IMR-90 (cell line): Measurements from ENCODE around the gene RUFY1. TPM values are rescaled to one million over a fixed set of nuclear protein-coding genes. Genes with fewer than 3 reads are reported as not detected.

Experiments
- ATAC-seq: fragments of 200-7000 bp; cut with Tn5 transposase; 2 replicates; pipeline ENCODE4 v1.9.1; 2020; ENCODE audit warnings: low read depth, mild to moderate bottlenecking, moderate library complexity
- BruUV-seq: library from RNA; stranded (reverse); fragments of 400-500 nt; replicated peaks from 2 replicates; lab custom pipeline; 2021; lab: Mats Ljungman, UMichigan
- CTCF ChIA-PET: fragments of 300-600 bp; formaldehyde crosslinking; extraction: SDS; loops from one replicate; lab custom pipeline; 2021; ENCODE audit warnings: antibody characterized with exemption; lab: Yijun Ruan, JAX
- POLR2A ChIA-PET: fragments of 300-600 bp; sonication (Branson Sonifier 250); formaldehyde crosslinking; loops from one replicate; lab custom pipeline; 2022; ENCODE audit warnings: antibody characterized with exemption; ENCODE audit not compliant: unreplicated experiment; lab: Charles Lee
- DNase-seq: peaks from one replicate; pipeline ENCODE4 v3.0.0; 2013
- H2AFZ ChIP-seq: replicated peaks from 2 replicates; pipeline ENCODE3; 2013; ENCODE audit warnings: low read length, mild to moderate bottlenecking; ENCODE audit not compliant: poor library complexity
- H2AK5ac ChIP-seq: 2 replicates; pipeline ENCODE4 v1.6.1; 2013; ENCODE audit warnings: low read depth, low read length, inconsistent platforms
- H2AK9ac ChIP-seq: replicated peaks from 2 replicates; pipeline ENCODE3; 2013; ENCODE audit warnings: mild to moderate bottlenecking, low read depth, low read length, moderate library complexity; ENCODE audit not compliant: poor library complexity
- H2BK120ac ChIP-seq: 2 replicates; pipeline ENCODE4 v1.6.1; 2013; ENCODE audit warnings: low read depth, low read length, inconsistent platforms
- H2BK15ac ChIP-seq: 3 replicates; pipeline ENCODE4 v1.6.1; 2013; ENCODE audit warnings: low read depth, low read length, inconsistent platforms
- H2BK20ac ChIP-seq: 2 replicates; pipeline ENCODE4 v1.6.1; 2013; ENCODE audit warnings: low read depth, mild to moderate bottlenecking, inconsistent platforms, low read length, moderate library complexity
- H2BK5ac ChIP-seq: 2 replicates; pipeline ENCODE4 v1.6.1; 2013; ENCODE audit warnings: mild to moderate bottlenecking, low read depth, low read length, inconsistent platforms; ENCODE audit not compliant: poor library complexity, severe bottlenecking
- H3K14ac ChIP-seq: replicated peaks from 2 replicates; pipeline ENCODE4 v1.6.1; 2013; ENCODE audit warnings: low read depth, low read length, inconsistent platforms
- H3K18ac ChIP-seq: 2 replicates; pipeline ENCODE4 v1.6.1; 2013; ENCODE audit warnings: low read depth, low read length, control low read depth
- H3K23ac ChIP-seq: 2 replicates; pipeline ENCODE4 v1.6.1; 2013; ENCODE audit warnings: low read depth, low read length, inconsistent platforms
- H3K27ac ChIP-seq: 2 replicates; pipeline ENCODE4 v1.5.1; 2013; ENCODE audit warnings: mild to moderate bottlenecking, control low read depth, low read length; ENCODE audit not compliant: insufficient read depth
- H3K27me3 ChIP-seq: 2 replicates; pipeline ENCODE4 v1.6.1; 2013; ENCODE audit warnings: low read length; ENCODE audit not compliant: control insufficient read depth, insufficient read depth
- H3K36me3 ChIP-seq: 2 replicates; pipeline ENCODE4 v1.6.1; 2013; ENCODE audit warnings: low read length, mixed read lengths; ENCODE audit not compliant: control insufficient read depth, insufficient read depth
- H3K4ac ChIP-seq: 2 replicates; pipeline ENCODE4 v1.6.1; 2013; ENCODE audit warnings: low read depth, low read length, inconsistent platforms
- H3K4me1 ChIP-seq: 2 replicates; pipeline ENCODE4 v1.6.1; 2013; ENCODE audit warnings: low read length, mixed read lengths; ENCODE audit not compliant: control insufficient read depth, insufficient read depth
- H3K4me2 ChIP-seq: 2 replicates; pipeline ENCODE4 v1.6.1; 2013; ENCODE audit warnings: low read depth, mild to moderate bottlenecking, control low read depth, low read length, moderate library complexity
- H3K4me3 ChIP-seq: 2 replicates; pipeline ENCODE4 v1.5.1; 2013; ENCODE audit warnings: low read depth, mild to moderate bottlenecking, control low read depth, low read length, moderate library complexity; ENCODE audit not compliant: insufficient read depth
- H3K56ac ChIP-seq: 2 replicates; pipeline ENCODE4 v1.6.1; 2013; ENCODE audit warnings: low read length, inconsistent platforms; ENCODE audit not compliant: insufficient read depth; ENCODE audit errors: extremely low read depth
- H3K79me1 ChIP-seq, 2 experiments: 2 replicates each; pipeline ENCODE4 v1.6.1; 2013; ENCODE audit warnings: low read length in 2 of 2, inconsistent platforms in 1 of 2, low read depth in 1 of 2
- H3K9ac ChIP-seq: 2 replicates; pipeline ENCODE4 v1.6.1; 2013; ENCODE audit warnings: low read depth, low read length, control low read depth
- H3K9me1 ChIP-seq: 2 replicates; pipeline ENCODE4 v1.6.1; 2013; ENCODE audit warnings: low read length, inconsistent platforms; ENCODE audit not compliant: insufficient read depth
- H3K9me3 ChIP-seq: 2 replicates; pipeline ENCODE4 v1.6.1; 2013; ENCODE audit warnings: low read length; ENCODE audit not compliant: control insufficient read depth, insufficient read depth
- H4K20me1 ChIP-seq: 2 replicates; pipeline ENCODE4 v1.6.1; 2013; ENCODE audit warnings: low read length, inconsistent platforms; ENCODE audit not compliant: insufficient read depth
- H4K5ac ChIP-seq: 2 replicates; pipeline ENCODE4 v1.6.1; 2013; ENCODE audit warnings: mild to moderate bottlenecking, low read depth, low read length, control low read depth
- H4K8ac ChIP-seq, 2 experiments: 2 replicates each; pipeline ENCODE4 v1.6.1; 2013; ENCODE audit warnings: low read depth in 2 of 2, low read length in 2 of 2, control low read depth in 1 of 2, inconsistent platforms in 1 of 2
- H4K91ac ChIP-seq: 2 replicates; pipeline ENCODE4 v1.6.1; 2013; ENCODE audit warnings: low read depth, low read length, inconsistent platforms; ENCODE audit not compliant: insufficient read depth
- BHLHE40 ChIP-seq: fragments of 150-350 bp; IDR thresholded peaks from 2 replicates; pipeline ENCODE4 v1.6.1; 2016; ENCODE audit warnings: mild to moderate bottlenecking, low read depth, low read length
- CEBPB ChIP-seq: IDR thresholded peaks from 2 replicates; pipeline ENCODE4 v1.6.1; 2012; ENCODE audit warnings: low read depth, low read length, improper control_type of control experiment
- CHD1 ChIP-seq: IDR thresholded peaks from 2 replicates; pipeline ENCODE4 v1.6.1; 2012; ENCODE audit warnings: low read depth, low read length, improper control_type of control experiment
- MAFK ChIP-seq: IDR thresholded peaks from 2 replicates; pipeline ENCODE4 v1.6.1; 2012; ENCODE audit warnings: low read depth, low read length, improper control_type of control experiment
- MAZ ChIP-seq: IDR thresholded peaks from 2 replicates; pipeline ENCODE4 v1.6.1; 2012; ENCODE audit warnings: low read depth, mild to moderate bottlenecking, low read length, improper control_type of control experiment, moderate library complexity, borderline replicate concordance
- MXI1 ChIP-seq: IDR thresholded peaks from 2 replicates; pipeline ENCODE4 v1.6.1; 2012; ENCODE audit warnings: low read depth, mild to moderate bottlenecking, low read length, moderate library complexity, borderline replicate concordance
- POLR2A ChIP-seq: IDR thresholded peaks from 2 replicates; pipeline ENCODE4 v1.6.1; 2012; ENCODE audit warnings: mild to moderate bottlenecking, low read depth, low read length
- WGBS, 2 experiments: methylation state at CpG; one replicate each; pipeline versions ENCODE4 v1.1.5 to v1.1.7; 2013; ENCODE audit warnings: missing lambda C conversion rate in 2 of 2; ENCODE audit not compliant: insufficient read length in 1 of 2; ENCODE audit errors: extremely low coverage in 2 of 2; 5-methylcytosine and 5-hydroxymethylcytosine counted together
- dilution Hi-C: fragments of 300-500 bp; cut with HindIII; formaldehyde crosslinking; loops from one replicate; pipeline ENCODE4 v1.14.3; 2018; ENCODE audit warnings: low sequenced_read_pairs; ENCODE audit not compliant: unreplicated experiment
- in situ Hi-C: fragments of 300-500 bp; cut with MboI; formaldehyde crosslinking; loops from 3 replicates; pipeline ENCODE4 v1.14.3; 2019; ENCODE audit warnings: low sequenced_read_pairs, inconsistent platforms, mixed read lengths
- intact Hi-C: fragments of 100-400 bp; cut with micrococcal nuclease; formaldehyde crosslinking; loops from 2 replicates; pipeline ENCODE4 v1.10.0; 2022
- polyA plus RNA-seq, 3 experiments: library from polyadenylated mRNA; depleted of rRNA; stranded (reverse); fragments of >200 nt; gene quantifications; 2 replicates each; pipeline ENCODE4 v1.2.3, GENCODE V29; 2012; ENCODE audit warnings: low replicate concordance in 1 of 3
- total RNA-seq: library from RNA; depleted of rRNA; stranded (reverse); fragments of >200 nt; gene quantifications from 2 replicates; pipeline ENCODE4 v1.2.3, GENCODE V29; 2012

Gene RUFY1
- total and polyA plus RNA-seq, 2 of the 4 experiments (the other 2 are of a cell fraction), result 19.5 to 21.8 TPM

DNA sequence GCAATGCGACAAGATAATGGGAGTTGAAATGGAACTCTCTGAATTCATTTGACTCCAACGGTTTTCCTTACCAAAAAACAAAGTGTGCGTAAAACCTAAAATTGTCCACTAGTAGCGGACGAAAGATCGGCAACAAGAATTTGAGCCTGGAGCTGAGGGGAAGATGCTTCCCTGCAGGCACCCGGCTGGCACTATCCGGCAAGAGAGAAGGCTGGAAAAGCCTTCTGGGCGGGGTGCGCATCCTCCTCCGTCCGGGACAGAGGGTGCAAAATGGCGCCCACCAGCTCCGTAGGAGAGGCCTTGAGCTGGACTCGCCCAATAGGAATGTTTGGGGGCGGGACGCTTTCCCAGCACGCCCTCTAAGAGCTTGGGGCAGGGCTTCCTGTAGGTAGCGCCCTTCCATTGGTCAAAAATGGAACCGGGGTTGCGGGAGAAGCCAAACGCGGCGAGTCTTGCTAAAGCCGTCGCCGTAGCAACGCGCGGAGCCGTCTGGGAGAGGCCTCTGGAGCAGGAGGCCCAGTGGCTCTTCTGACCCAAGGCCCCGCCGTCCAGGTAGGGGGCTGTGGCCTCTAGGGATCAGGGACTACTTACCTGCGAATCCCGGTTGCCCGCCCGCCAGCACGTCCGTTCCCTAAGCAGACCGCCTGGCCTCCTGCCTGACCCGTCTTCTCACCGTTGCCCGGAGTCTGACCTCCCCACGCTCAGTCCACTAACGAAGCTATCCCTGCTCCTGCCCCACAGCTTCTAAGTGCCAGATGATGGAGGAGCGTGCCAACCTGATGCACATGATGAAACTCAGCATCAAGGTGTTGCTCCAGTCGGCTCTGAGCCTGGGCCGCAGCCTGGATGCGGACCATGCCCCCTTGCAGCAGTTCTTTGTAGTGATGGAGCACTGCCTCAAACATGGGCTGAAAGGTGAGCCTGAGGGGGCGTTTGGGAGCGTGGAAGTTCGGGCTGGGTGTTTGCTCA is 9.2 kb downstream of the RUFY1 start:
- CTCF ChIA-PET, result interaction anchor here (0.6 kb wide), 1 partner anchor 1471 kb away, joined by 3 read pairs; no protein-coding TSS in a partner anchor

More for the DNA sequence above, 9.2 kb downstream of the RUFY1 start:
- POLR2A ChIA-PET, result interaction anchor here (0.5 to 1.1 kb wide), 3 partner anchors 9 to 833 kb away, joined by 3 to 7 read pairs (median 5); partner anchors contain the start of gene RUFY1
- Histone ChIP-seq H2BK120ac (peak overlapping the region; percentile 38; the same call in 1 of the 2 replicates), H3K9me3 (no peaks in the 10 kb centered on the region), H3K27me3 (no peaks in the 10 kb centered on the region), H2AFZ (peak overlapping the region; percentile 95), H3K56ac (peak overlapping the region; percentile 89), H3K79me1 (peaks cover 25 to 43% of the 10 kb centered on the region in 2 experiments), H3K4ac (peak overlapping the region; percentile 97), H4K5ac (peak overlapping the region; percentile 50), H4K8ac (peak overlapping the region; percentile 89 to 99), H2BK15ac (no peak overlapping the region), H2BK20ac (no peak overlapping the region), H3K23ac (peak overlapping the region; percentile 95), H3K14ac (peak overlapping the region; percentile 99), H3K36me3 (peaks cover 13% of the 10 kb centered on the region), H4K20me1 (no peaks in the 10 kb centered on the region), H3K4me2 (peak overlapping the region; percentile 92), H2BK5ac (peak overlapping the region; percentile 78), H2AK9ac (peak overlapping the region; percentile 96), H3K4me3 (peak overlapping the region; percentile 50), H4K91ac (peak overlapping the region; percentile 95), H3K18ac (no peak overlapping the region), H3K9me1 (peaks cover 5% of the 10 kb centered on the region), H2AK5ac (peak overlapping the region; percentile 83), H3K27ac (peak overlapping the region; percentile 61), H3K4me1 (peaks cover 3% of the 10 kb centered on the region; the same call in 1 of the 2 replicates), H3K9ac (peak overlapping the region; percentile 70)
- TF ChIP-seq BHLHE40 (no peak), MXI1 (peak; percentile 56; the same call in 1 of the 2 replicates), MAFK (no peak), CEBPB (peak; percentile 35; the same call in 1 of the 2 replicates), CHD1 (0 out of 2 replicates have a peak, but pooled peaks have one; percentile 47), MAZ (peak; percentile 47; the same call in 1 of the 2 replicates), POLR2A (peak; percentile 89)
- 2% methylated on average over 21 of the region's 52 CpGs; no CpG with 5 or more reads in 1 of the 2 experiments for WGBS, 2 experiments
- BruUV-seq, result no TSS peak
- DNase-seq (peak; percentile 98), ATAC-seq (peak; percentile 100)
- intact Hi-C loops (loop anchor here (10.0 kb wide), 2 partner anchors 255 to 935 kb away; partner anchors contain the start of gene CLK4), in situ Hi-C loops (no loop called here), dilution Hi-C loops (no loop called here)
